ENCODE results near the gene ARGFX.
"Not testable (repeated sequence)": the region's sequence is repeated elsewhere in the genome, so short reads cannot be mapped to it uniquely, and the experiment has no call there.

The ARGFX gene

GRCh38 chr3:121584418-121584817 lies 16.7 kb downstream of the ARGFX start:
- Histone ChIP-seq H3K36me3 (ENCODE audit: insufficient read depth, low read length) (no peaks in the 10 kb centered on the region), H2AFZ (ENCODE audit: low read length) (no peak overlapping the region), H3K79me2 (ENCODE audit: insufficient read depth, low read length) (no peaks in the 10 kb centered on the region), H3K27me3 (ENCODE audit: insufficient read depth, low read length) (no peaks in the 10 kb centered on the region), H3K4me2 (ENCODE audit: low read length) (no peak overlapping the region), H3K9me2 (ENCODE audit: low read depth, low read length) (no peaks in the 10 kb centered on the region), H3F3A (ENCODE audit: insufficient read depth, low read length) (no peaks in the 10 kb centered on the region), H3K27ac (ENCODE audit: low read depth, low read length, poor library complexity, severe bottlenecking) (no peak overlapping the region), H3K4me1 (ENCODE audit: insufficient read depth, low read length, severe bottlenecking) (no peaks in the 10 kb centered on the region), H3K9me3 (ENCODE audit: low read length) (no peaks in the 10 kb centered on the region), H4K20me1 (ENCODE audit: insufficient read depth, low read length) (no peaks in the 10 kb centered on the region), H3K9ac (ENCODE audit: low read length) (no peak overlapping the region), H3K4me3 (ENCODE audit: low read depth, low read length, poor library complexity, severe bottlenecking) (no peak overlapping the region)
- no peak for TF ChIP-seq EZH2 (IDR thresholded peaks at IDR 0.05; ENCODE audit: borderline replicate concordance, low read length)
- TF ChIP-seq CTCF (IDR thresholded peaks at IDR 0.05; ENCODE audit: low read length), result no peak

GRCh38 chr3:121592856-121593702 lies 25.3 kb downstream of the ARGFX start, which contains the start of gene FBXO40:
TSS of gene FBXO40 (plus strand) at chr3:121593379. CDS start at chr3:121620576, 27,197 bp downstream.
- TF ChIP-seq CTCF (IDR thresholded peaks at IDR 0.05; ENCODE audit: low read length) (no peak; the same call in 1 of the 2 replicates), EZH2 (IDR thresholded peaks at IDR 0.05; ENCODE audit: borderline replicate concordance, low read length) (no peak)
- H3K4me3 ChIP-seq (ENCODE audit: low read depth, low read length, poor library complexity, severe bottlenecking), result peak within 1 kb of the TSS; percentile 55
- no peaks in the 10 kb centered on the region for H3F3A ChIP-seq (ENCODE audit: insufficient read depth, low read length)
- H3K4me1 ChIP-seq (ENCODE audit: insufficient read depth, low read length, severe bottlenecking), result peaks cover 18% of the 10 kb centered on the region
- H3K36me3 ChIP-seq (ENCODE audit: insufficient read depth, low read length), result no peaks in the 10 kb centered on the region
- peak within 1 kb of the TSS; percentile 82 for H3K27ac ChIP-seq (ENCODE audit: low read depth, low read length, poor library complexity, severe bottlenecking)
- peak within 1 kb of the TSS; percentile 78 for H3K4me2 ChIP-seq (ENCODE audit: low read length)
- peak within 1 kb of the TSS; percentile 50 for H2AFZ ChIP-seq (ENCODE audit: low read length)
- no peaks in the 10 kb centered on the region for H3K9me2 ChIP-seq (ENCODE audit: low read depth, low read length)
- no peaks in the 10 kb centered on the region for H3K9me3 ChIP-seq (ENCODE audit: low read length)
- H3K79me2 ChIP-seq (ENCODE audit: insufficient read depth, low read length), result no peaks in the 10 kb centered on the region
- no peaks in the 10 kb centered on the region for H4K20me1 ChIP-seq (ENCODE audit: insufficient read depth, low read length)
- H3K9ac ChIP-seq (ENCODE audit: low read length), result peak within 1 kb of the TSS; percentile 61
- no peaks in the 10 kb centered on the region for H3K27me3 ChIP-seq (ENCODE audit: insufficient read depth, low read length)

GRCh38 chr3:121593806-121594205 lies 26.1 kb downstream of the ARGFX start:
- peak overlapping the region; percentile 82 for H3K27ac ChIP-seq (ENCODE audit: low read depth, low read length, poor library complexity, severe bottlenecking)
- H3K9ac ChIP-seq (ENCODE audit: low read length), result peak overlapping the region; percentile 32; the same call in 1 of the 2 replicates
- not testable (repeated sequence) for H3F3A ChIP-seq (ENCODE audit: insufficient read depth, low read length)

More at GRCh38 chr3:121593806-121594205, 26.1 kb downstream of the ARGFX start:
- H3K27me3 ChIP-seq (ENCODE audit: insufficient read depth, low read length); H3K9me2 ChIP-seq (ENCODE audit: low read depth, low read length); H3K9me3 ChIP-seq (ENCODE audit: low read length); H4K20me1 ChIP-seq (ENCODE audit: insufficient read depth, low read length); H3K79me2 ChIP-seq (ENCODE audit: insufficient read depth, low read length); H3K36me3 ChIP-seq (ENCODE audit: insufficient read depth, low read length): not testable (repeated sequence)
- peaks cover 22% of the 10 kb centered on the region for H3K4me1 ChIP-seq (ENCODE audit: insufficient read depth, low read length, severe bottlenecking)
- H3K4me2 ChIP-seq (ENCODE audit: low read length), result peak overlapping the region; percentile 78
- H2AFZ ChIP-seq (ENCODE audit: low read length), result peak overlapping the region; percentile 7; the same call in 1 of the 2 replicates
- peak overlapping the region; percentile 55 for H3K4me3 ChIP-seq (ENCODE audit: low read depth, low read length, poor library complexity, severe bottlenecking)

Measured in OCI-LY1 (cell line).